Measurements from ENCODE around the gene CRP. TPM values are rescaled to one million over a fixed set of nuclear protein-coding genes. Genes with fewer than 3 reads are reported as not detected.

CRP gene
- total RNA-seq, 1 donor from 2014 or later, result not detected

DNA sequence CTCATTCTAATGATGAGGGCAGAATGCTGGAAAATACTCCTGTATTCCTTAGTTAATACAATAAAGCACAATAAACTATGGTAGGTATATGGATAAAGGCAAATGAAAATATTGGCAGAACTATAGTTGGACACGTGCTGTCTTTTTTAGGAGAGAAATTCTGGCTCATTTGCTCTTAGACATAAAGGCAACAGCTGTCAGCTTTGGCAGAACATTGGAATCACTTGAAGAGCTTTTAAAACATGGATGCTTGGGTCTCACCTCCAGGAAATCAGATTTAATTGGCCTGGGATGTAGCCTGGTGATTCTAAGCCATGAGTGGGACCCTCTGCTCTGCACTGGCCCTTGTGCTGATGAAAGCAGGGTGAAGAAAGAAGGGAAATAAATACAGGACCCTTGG is 9.9 kb downstream of the CRP start:
- intact Hi-C loops (cut with micrococcal nuclease), result no loop called here
- DNase-seq (no peak), ATAC-seq (ENCODE audit: low read depth) (no peak)
- Mint-ChIP-seq H3K27ac (no peak overlapping the region), H3K27me3 (peaks cover 9% of the 10 kb centered on the region), H3K9me3 (no peaks in the 10 kb centered on the region), H3K36me3 (ENCODE audit: low read depth) (no peaks in the 10 kb centered on the region), H3K4me3 (no peak overlapping the region), H3K4me1 (no peaks in the 10 kb centered on the region)
- TF ChIP-seq, protein P1, sequence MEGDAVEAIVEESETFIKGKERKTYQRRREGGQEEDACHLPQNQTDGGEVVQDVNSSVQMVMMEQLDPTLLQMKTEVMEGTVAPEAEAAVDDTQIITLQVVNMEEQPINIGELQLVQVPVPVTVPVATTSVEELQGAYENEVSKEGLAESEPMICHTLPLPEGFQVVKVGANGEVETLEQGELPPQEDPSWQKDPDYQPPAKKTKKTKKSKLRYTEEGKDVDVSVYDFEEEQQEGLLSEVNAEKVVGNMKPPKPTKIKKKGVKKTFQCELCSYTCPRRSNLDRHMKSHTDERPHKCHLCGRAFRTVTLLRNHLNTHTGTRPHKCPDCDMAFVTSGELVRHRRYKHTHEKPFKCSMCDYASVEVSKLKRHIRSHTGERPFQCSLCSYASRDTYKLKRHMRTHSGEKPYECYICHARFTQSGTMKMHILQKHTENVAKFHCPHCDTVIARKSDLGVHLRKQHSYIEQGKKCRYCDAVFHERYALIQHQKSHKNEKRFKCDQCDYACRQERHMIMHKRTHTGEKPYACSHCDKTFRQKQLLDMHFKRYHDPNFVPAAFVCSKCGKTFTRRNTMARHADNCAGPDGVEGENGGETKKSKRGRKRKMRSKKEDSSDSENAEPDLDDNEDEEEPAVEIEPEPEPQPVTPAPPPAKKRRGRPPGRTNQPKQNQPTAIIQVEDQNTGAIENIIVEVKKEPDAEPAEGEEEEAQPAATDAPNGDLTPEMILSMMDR (IDR thresholded peaks at IDR 0.05), result no peak
- ChIA-PET CTCF (no interaction called here), POLR2A (no interaction called here)

DNA sequence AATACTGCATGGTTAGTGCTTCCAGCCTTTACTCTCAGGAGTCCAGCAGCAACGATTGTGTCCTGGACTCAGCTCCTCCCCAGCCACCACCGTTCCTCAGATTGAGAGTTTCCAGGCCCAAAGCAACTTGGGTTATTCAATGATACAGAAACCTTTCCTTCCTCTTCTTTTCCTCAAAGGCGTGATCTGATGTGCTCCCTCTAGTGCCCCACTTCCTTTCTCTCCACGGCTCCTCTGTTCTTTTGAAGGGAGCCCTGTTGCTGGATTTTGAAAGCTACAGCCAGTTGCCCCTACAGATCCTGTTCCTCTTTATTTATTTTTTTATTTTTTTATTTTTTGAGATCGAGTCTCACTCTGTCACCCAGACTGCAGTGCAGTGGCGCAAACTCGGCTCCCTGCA is 14.1 kb downstream of the CRP start:
- TF ChIP-seq, protein P1 (IDR thresholded peaks at IDR 0.05), result no peak
- DNase-seq, result no peak
- H3K9me3 Mint-ChIP-seq, result no peaks in the 10 kb centered on the region
- H3K27ac Mint-ChIP-seq, result no peak overlapping the region
- no peaks in the 10 kb centered on the region for H3K4me1 Mint-ChIP-seq
- ChIA-PET POLR2A (no interaction called here), CTCF (no interaction called here)
- peaks cover 15% of the 10 kb centered on the region for H3K27me3 Mint-ChIP-seq
- H3K36me3 Mint-ChIP-seq (ENCODE audit: low read depth), result no peaks in the 10 kb centered on the region
- H3K4me3 Mint-ChIP-seq, result no peak overlapping the region
- ATAC-seq (ENCODE audit: low read depth), result no peak
- intact Hi-C loops (cut with micrococcal nuclease), result no loop called here

DNA sequence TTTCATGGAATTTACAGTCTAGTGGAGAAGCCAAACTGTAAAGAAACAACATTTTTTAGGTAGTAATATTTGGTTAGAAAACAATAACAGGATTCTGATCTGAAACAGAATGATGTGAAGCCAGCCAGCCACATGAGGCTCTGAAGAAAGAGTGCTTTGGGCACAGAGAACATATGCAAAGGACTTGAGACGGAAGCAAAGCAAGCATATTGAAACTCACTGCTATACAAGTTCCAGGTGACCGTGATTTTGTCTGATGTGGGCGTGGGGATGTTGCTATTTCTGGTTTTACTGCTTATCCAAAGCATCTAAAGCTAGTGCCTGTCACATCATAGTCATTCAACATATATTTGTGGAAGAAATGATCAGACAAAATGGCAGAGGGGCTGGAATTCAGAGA is 14.7 kb downstream of the CRP start:
- CTCF ChIA-PET, result no interaction called here
- Mint-ChIP-seq H3K27me3 (peaks cover 13% of the 10 kb centered on the region), H3K27ac (no peak overlapping the region), H3K4me1 (no peaks in the 10 kb centered on the region), H3K36me3 (ENCODE audit: low read depth) (no peaks in the 10 kb centered on the region), H3K4me3 (no peak overlapping the region), H3K9me3 (no peaks in the 10 kb centered on the region)
- POLR2A ChIA-PET, result no interaction called here
- ATAC-seq (ENCODE audit: low read depth) (no peak), DNase-seq (no peak)
- TF ChIP-seq, protein P1 (IDR thresholded peaks at IDR 0.05), result no peak
- intact Hi-C loops (cut with micrococcal nuclease), result no loop called here

DNA sequence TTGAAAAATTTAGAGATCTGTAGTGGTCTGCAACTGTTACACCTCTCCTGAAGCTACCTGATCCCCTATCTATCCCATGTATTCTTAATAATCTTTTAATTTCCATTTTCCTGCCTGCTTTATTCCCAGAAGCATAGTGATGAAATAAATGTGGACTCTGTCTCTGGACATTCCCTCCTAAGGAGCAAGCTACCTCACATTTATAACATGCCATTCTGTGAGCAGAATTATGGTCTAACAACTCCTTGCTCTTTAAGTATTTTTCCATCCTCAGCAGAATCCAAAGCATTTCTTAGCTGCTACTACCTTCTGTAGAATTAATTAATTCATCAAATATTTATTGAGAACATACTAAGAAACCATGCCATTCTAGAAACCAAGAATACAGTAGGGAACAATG is 15.1 kb downstream of the CRP start:
- ATAC-seq (ENCODE audit: low read depth), result no peak
- POLR2A ChIA-PET, result no interaction called here
- Mint-ChIP-seq H3K27me3 (peaks cover 13% of the 10 kb centered on the region), H3K9me3 (no peaks in the 10 kb centered on the region), H3K27ac (no peak overlapping the region), H3K36me3 (ENCODE audit: low read depth) (no peaks in the 10 kb centered on the region), H3K4me3 (no peak overlapping the region), H3K4me1 (no peaks in the 10 kb centered on the region)
- intact Hi-C loops (cut with micrococcal nuclease), result no loop called here
- TF ChIP-seq, protein P1 (IDR thresholded peaks at IDR 0.05), result no peak
- DNase-seq, result no peak
- CTCF ChIA-PET, result no interaction called here

DNA sequence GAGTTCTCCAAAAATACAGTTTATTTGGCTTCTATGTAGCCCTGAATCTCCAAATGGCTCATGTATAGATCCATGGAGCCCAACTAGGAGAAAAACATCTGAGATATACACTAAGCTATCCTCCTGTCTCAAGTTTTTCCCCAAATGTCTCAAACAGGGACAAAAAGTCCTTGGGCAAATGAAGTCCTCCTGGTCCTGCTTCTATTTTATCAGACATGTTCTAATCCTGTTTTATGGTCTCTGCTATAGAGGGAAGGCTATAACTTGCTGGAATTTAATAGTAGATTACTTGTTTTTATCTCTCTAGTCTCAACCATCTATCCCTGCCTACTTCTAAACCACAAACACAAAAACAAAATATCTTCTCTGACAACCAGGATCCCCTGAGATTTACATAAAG is 26.9 kb downstream of the CRP start:
- H3K4me3 Mint-ChIP-seq, result no peak overlapping the region
- ChIA-PET CTCF (no interaction called here), POLR2A (no interaction called here)
- peaks cover 31% of the 10 kb centered on the region for H3K27me3 Mint-ChIP-seq
- no peaks in the 10 kb centered on the region for H3K9me3 Mint-ChIP-seq
- H3K36me3 Mint-ChIP-seq (ENCODE audit: low read depth), result no peaks in the 10 kb centered on the region
- no peak for ATAC-seq (ENCODE audit: low read depth)
- H3K4me1 Mint-ChIP-seq, result no peaks in the 10 kb centered on the region
- H3K27ac Mint-ChIP-seq, result no peak overlapping the region
- TF ChIP-seq, protein P1 (IDR thresholded peaks at IDR 0.05), result no peak
- intact Hi-C loops (cut with micrococcal nuclease), result no loop called here
- no peak for DNase-seq

Data from activated B cell treated with CpG ODN at 0.5 μM for 24 hours (primary cell).